GM18505 (cell line): Measurements from ENCODE around the gene TMPRSS11A.

Source experiments
- ATAC-seq: cut with Tn5 transposase; IDR thresholded peaks from one replicate; pipeline ENCODE4 v1.9.1; 2021; ENCODE audit not compliant: unreplicated experiment
- POLR2A ChIP-seq: IDR thresholded peaks from 4 replicates; pipeline ENCODE4 v1.6.1; 2011; ENCODE audit warnings: borderline replicate concordance; ENCODE audit not compliant: insufficient read depth, insufficient read length; ENCODE audit errors: extremely low read depth

Gene TMPRSS11A

GRCh38 chr4:67879486-67879885 lies 83.8 kb downstream of the TMPRSS11A start:
- no peak for TF ChIP-seq POLR2A
- no peak for ATAC-seq

GRCh38 chr4:67877086-67877485 lies 86.2 kb downstream of the TMPRSS11A start:
- no peak for ATAC-seq
- no peak for TF ChIP-seq POLR2A

GRCh38 chr4:67874986-67875385 lies 88.3 kb downstream of the TMPRSS11A start:
- no peak for ATAC-seq
- TF ChIP-seq POLR2A = no peak

- no peak for TF ChIP-seq POLR2A
- ATAC-seq = no peak
Observed at GRCh38 chr4:67873116-67873515, 90.2 kb downstream of the TMPRSS11A start.

- TF ChIP-seq POLR2A = no peak
- peak; percentile 91 for ATAC-seq
Observed at GRCh38 chr4:67871867-67872266, 91.4 kb downstream of the TMPRSS11A start.

GRCh38 chr4:67869580-67870190 lies 93.6 kb downstream of the TMPRSS11A start:
- no peak for ATAC-seq

GRCh38 chr4:67861513-67861912 lies 101.8 kb downstream of the TMPRSS11A start:
- no peak for TF ChIP-seq POLR2A
- ATAC-seq = no peak

More at GRCh38 chr4:67869580-67870190, 93.6 kb downstream of the TMPRSS11A start:
- TF ChIP-seq POLR2A = no peak
